Lower lobe of right lung (tissue), 2 donors: ENCODE measurements around the gene FCHO1. TPM values are rescaled to one million over a fixed set of nuclear protein-coding genes. Genes with fewer than 3 reads are reported as not detected.
"Not testable (repeated sequence)": the region's sequence is repeated elsewhere in the genome, so short reads cannot be mapped to it uniquely, and the experiment has no call there.

Experiments
- ATAC-seq, 2 donors: fragments of 200-7000 bp; cut with Tn5 transposase; one replicate each; pipeline ENCODE4 v1.9.1; 2020 to 2022; ENCODE audit warnings: mild to moderate bottlenecking in 2 of 2, moderate library complexity in 2 of 2
- DNase-seq: peaks from one replicate; pipeline ENCODE4 v3.0.0-alpha.2; 2020
- H3K27ac ChIP-seq: fragments of 200-600 bp; one replicate; pipeline ENCODE4 v1.8.0; 2022
- H3K27me3 ChIP-seq: fragments of 200-600 bp; one replicate; pipeline ENCODE4 v1.8.0; 2022; ENCODE audit warnings: low read depth
- H3K36me3 ChIP-seq: fragments of 200-600 bp; one replicate; pipeline ENCODE4 v1.8.0; 2022; ENCODE audit warnings: mild to moderate bottlenecking
- H3K4me1 ChIP-seq: fragments of 200-600 bp; one replicate; pipeline ENCODE4 v1.8.0; 2022
- H3K4me3 ChIP-seq: fragments of 200-600 bp; one replicate; pipeline ENCODE4 v1.8.0; 2022; ENCODE audit warnings: mild to moderate bottlenecking
- H3K9me3 ChIP-seq: fragments of 200-600 bp; one replicate; pipeline ENCODE4 v1.8.0; 2022
- intact Hi-C: fragments of 100-400 bp; cut with DNase I; formaldehyde crosslinking; loops from one replicate; pipeline ENCODE4 v1.11.0; 2022
- total RNA-seq: library from RNA; stranded (reverse); fragmentation: NEBNext Ultra II Directional; extraction: Animal tissue kit (Norgen Biotek cat#: 25700); gene quantifications from one replicate; pipeline ENCODE4 v1.2.1, GENCODE V29; 2021
- TF ChIP-seq, protein P1 (sequence below): fragments of 200-600 bp; IDR thresholded peaks from one replicate; pipeline ENCODE4 v1.8.0; 2022; ENCODE audit warnings: antibody characterized with exemption, mild to moderate bottlenecking
- donor health status: DM: no; HTN: yes; CAD: no; lungs with severe emphysema.

FCHO1 gene
- total RNA-seq, 1 donor from 2014 or later = 8.7 TPM

GRCh38 chr19:17775991-17776803 lies 24.9 kb downstream of the FCHO1 start:
- TF ChIP-seq, protein P1, sequence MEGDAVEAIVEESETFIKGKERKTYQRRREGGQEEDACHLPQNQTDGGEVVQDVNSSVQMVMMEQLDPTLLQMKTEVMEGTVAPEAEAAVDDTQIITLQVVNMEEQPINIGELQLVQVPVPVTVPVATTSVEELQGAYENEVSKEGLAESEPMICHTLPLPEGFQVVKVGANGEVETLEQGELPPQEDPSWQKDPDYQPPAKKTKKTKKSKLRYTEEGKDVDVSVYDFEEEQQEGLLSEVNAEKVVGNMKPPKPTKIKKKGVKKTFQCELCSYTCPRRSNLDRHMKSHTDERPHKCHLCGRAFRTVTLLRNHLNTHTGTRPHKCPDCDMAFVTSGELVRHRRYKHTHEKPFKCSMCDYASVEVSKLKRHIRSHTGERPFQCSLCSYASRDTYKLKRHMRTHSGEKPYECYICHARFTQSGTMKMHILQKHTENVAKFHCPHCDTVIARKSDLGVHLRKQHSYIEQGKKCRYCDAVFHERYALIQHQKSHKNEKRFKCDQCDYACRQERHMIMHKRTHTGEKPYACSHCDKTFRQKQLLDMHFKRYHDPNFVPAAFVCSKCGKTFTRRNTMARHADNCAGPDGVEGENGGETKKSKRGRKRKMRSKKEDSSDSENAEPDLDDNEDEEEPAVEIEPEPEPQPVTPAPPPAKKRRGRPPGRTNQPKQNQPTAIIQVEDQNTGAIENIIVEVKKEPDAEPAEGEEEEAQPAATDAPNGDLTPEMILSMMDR = no peak
- Histone ChIP-seq H3K4me3 (no peak overlapping the region), H3K27me3 (peaks cover 22% of the 10 kb centered on the region), H3K27ac (no peak overlapping the region), H3K36me3 (no peaks in the 10 kb centered on the region), H3K9me3 (no peaks in the 10 kb centered on the region), H3K4me1 (peaks cover 10% of the 10 kb centered on the region)
- peak; percentile 82 for DNase-seq
- peak; percentile 49 to 50 for ATAC-seq
- intact Hi-C loops = no loop called here

DNA sequence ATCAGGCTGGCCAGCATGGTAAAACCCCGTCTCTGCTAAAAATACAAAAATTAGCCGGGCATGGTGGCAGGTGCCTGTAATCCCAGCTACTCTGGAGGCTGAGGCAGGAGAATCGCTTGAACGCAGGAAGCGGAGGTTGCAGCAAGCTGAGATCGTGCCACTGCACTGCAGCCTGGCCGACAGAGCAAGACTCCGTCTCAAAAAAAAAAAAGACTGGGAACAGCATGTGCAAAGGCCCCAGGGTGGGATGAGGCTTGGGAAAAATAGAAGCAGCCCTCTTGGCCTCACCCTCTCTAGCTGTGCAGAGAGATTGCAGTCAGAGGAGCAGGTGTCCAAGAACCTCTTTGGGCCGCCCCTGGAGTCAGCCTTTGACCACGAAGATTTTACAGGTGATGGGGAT lies 26.6 kb downstream of the FCHO1 start:
- DNase-seq, intact Hi-C loops, H3K36me3 ChIP-seq, H3K9me3 ChIP-seq, ATAC-seq, H3K4me3 ChIP-seq, H3K27ac ChIP-seq: not testable (repeated sequence)
- Histone ChIP-seq H3K4me1 (peaks cover 10% of the 10 kb centered on the region), H3K27me3 (peaks cover 22% of the 10 kb centered on the region)

GRCh38 chr19:17778251-17778967 lies 27.1 kb downstream of the FCHO1 start:
- peaks cover 22% of the 10 kb centered on the region for H3K27me3 ChIP-seq
- TF ChIP-seq, protein P1 = no peak
- peak; percentile 73 to 85 for ATAC-seq
- intact Hi-C loops = no loop called here
- DNase-seq = peak; percentile 88
- H3K4me3 ChIP-seq = peak overlapping the region; percentile 39
- peaks cover 10% of the 10 kb centered on the region for H3K4me1 ChIP-seq
- H3K9me3 ChIP-seq = no peaks in the 10 kb centered on the region
- no peaks in the 10 kb centered on the region for H3K36me3 ChIP-seq
- H3K27ac ChIP-seq = no peak overlapping the region

GRCh38 chr19:17778968-17779929 lies 28.0 kb downstream of the FCHO1 start:
- DNase-seq = peak; percentile 76
- peak; percentile 17 to 37 for ATAC-seq
- TF ChIP-seq, protein P1 = no peak
- Histone ChIP-seq H3K4me1 (peaks cover 10% of the 10 kb centered on the region), H3K27ac (no peak overlapping the region), H3K4me3 (peak overlapping the region; percentile 39), H3K27me3 (peaks cover 22% of the 10 kb centered on the region), H3K9me3 (no peaks in the 10 kb centered on the region), H3K36me3 (no peaks in the 10 kb centered on the region)
- intact Hi-C loops = no loop called here

DNA sequence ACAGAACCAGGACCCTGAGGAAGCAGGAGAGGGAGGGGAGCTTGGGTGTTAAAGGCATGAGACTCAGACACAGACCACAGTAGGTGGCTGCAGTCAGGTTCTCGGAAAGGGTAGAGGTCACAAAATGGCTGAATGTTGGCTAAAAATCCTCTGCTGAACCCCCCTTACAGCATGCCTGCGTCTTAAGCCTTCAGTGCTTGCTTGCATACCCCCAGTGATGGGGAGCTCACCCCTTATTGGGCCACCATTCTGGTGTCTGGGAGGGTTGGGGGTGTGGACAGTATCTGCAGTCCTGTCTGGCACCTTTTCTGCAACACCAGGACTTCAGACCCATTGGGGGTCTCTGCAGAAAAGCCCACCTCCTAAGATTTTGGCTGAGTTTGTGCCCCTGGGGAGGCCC lies 29.5 kb downstream of the FCHO1 start:
- no peak for ATAC-seq
- H3K4me1 ChIP-seq = peaks cover 10% of the 10 kb centered on the region
- H3K4me3 ChIP-seq = no peak overlapping the region
- no peaks in the 10 kb centered on the region for H3K9me3 ChIP-seq
- intact Hi-C loops = no loop called here
- no peak for DNase-seq
- H3K36me3 ChIP-seq = no peaks in the 10 kb centered on the region
- no peak overlapping the region for H3K27ac ChIP-seq
- H3K27me3 ChIP-seq = peaks cover 22% of the 10 kb centered on the region
- TF ChIP-seq, protein P1 = no peak

GRCh38 chr19:17783721-17784120 lies 32.4 kb downstream of the FCHO1 start:
- H3K9me3 ChIP-seq, H3K4me1 ChIP-seq, H3K4me3 ChIP-seq, DNase-seq, intact Hi-C loops, H3K27ac ChIP-seq, H3K36me3 ChIP-seq, ATAC-seq: not testable (repeated sequence)
- peaks cover 16% of the 10 kb centered on the region for H3K27me3 ChIP-seq
